Measurements from ENCODE around the gene CWH43.
"Not testable (repeated sequence)": the region's sequence is repeated elsewhere in the genome, so short reads cannot be mapped to it uniquely, and the experiment has no call there.

The CWH43 gene

DNA sequence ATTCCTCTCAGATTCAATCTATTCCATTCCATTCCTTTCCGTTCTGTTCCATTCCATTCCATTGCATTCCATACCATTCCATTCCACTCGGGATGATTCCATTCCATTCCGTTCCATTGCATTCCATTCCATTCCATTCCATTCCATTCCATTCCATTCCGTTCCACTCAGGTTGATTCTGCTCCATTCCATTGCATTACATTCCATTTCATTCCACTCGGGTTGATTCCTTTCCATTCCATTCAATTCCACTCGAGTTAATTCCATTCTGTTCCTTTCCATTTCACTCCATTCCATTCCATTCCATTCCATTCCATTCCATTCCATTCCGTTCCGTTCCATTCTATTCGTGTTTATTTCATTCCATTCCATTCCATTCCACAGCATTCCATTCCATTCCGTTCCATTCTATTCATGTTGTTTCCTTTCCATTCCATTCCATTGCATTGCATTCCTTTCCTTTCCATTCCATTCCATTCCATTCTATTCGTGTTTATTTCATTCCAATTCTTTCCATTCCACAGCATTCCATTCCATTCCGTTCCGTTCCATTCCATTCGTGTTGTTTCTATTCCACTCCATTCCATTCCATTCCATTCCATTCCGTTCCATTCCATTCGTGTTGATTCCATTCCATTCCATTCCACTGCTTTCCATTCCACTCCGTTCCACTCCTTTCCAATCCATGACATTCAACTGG lies 118.3 kb downstream of the CWH43 start:
- H3K9me3 ChIP-seq; H3K4me1 ChIP-seq; H3K36me3 ChIP-seq; H3K4me3 ChIP-seq (ENCODE audit: low read depth, low read length); H3K27me3 ChIP-seq; DNase-seq: not testable (repeated sequence)

DNA sequence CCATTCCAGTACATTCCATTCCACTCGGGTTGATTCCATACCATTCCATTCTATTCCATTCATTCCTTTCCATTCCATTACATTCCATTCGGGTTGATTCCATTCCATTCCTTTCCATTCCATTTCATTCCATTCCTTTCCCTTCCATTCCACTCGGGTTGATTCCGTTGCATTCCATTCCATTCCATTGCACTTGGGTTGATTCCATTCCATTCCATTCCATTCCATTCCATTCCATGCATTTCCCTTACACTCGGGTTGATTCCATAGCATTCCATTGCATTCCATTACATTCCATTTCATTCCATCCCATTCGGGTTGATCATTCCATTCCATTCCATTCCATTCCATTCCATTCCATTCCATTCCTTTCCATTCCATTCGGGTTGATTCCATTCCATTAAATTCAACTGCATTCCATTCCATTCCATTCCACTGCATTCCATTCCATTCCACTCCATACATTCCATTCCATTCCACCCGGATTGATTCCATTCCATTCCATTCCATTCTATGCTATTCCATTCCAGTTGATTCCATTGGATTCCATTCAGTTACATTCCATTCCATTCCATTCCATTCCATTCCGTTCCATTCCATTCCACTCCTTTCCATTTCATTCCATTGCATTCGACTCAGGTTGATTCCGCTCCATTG lies 119.3 kb downstream of the CWH43 start:
- not testable (repeated sequence) for DNase-seq; H3K4me3 ChIP-seq (ENCODE audit: low read depth, low read length); H3K36me3 ChIP-seq; H3K27me3 ChIP-seq; H3K9me3 ChIP-seq; H3K4me1 ChIP-seq

DNA sequence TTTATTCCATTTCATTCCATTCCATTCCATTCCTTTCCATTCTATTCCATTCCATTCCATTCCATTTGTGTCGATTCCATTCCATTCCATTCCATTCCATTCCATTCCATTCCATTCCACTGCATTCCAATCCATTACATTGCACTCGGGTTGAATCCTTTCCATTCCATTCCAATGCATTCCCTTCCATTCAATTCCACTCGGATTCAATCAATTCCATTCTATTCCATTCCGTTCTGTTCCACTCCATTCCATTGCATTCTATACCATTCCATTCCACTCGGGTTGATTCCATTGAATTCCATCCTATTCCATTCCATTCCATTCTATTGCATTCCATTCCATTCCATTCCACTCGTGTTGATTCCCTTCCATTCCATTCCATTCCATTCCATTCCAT lies 121.2 kb downstream of the CWH43 start:
- DNase-seq; H3K4me1 ChIP-seq; H3K36me3 ChIP-seq; H3K27me3 ChIP-seq; H3K9me3 ChIP-seq; H3K4me3 ChIP-seq (ENCODE audit: low read depth, low read length): not testable (repeated sequence)

DNA sequence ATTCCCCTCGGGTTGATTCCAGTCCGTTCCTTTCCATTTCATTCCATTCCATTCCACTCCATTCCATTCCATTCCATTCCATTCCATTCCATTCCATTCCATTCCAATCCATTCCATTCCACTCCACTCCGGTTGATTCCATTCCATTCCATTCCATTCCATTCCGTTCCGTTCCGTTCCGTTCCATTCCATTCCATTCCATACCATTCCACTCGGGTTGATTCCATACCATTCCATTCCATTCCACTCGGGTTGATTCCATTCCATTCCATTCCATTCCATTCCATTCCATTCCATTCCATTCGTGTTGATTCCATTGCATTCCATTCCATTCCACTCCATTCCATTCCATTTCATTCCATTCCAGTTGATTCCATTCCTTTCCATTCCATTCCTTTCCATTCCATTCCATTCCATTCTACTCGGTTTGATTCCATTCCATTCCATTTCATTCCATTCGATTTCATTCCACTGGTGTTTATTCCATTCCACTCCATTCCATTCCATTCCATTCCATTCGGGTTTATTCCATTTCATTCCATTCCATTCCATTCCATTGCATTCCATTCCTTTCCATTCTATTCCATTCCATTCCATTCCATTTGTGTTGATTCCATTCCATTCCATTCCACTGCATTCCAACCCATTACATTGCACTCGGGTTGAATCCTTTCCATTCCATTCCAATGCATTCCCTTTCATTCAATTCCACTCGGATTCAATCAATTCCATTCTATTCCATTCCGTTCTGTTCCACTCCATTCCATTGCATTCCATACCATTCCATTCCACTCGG lies 122.3 kb downstream of the CWH43 start:
- not testable (repeated sequence) for H3K36me3 ChIP-seq; H3K9me3 ChIP-seq; H3K27me3 ChIP-seq; DNase-seq; H3K4me3 ChIP-seq (ENCODE audit: low read depth, low read length); H3K4me1 ChIP-seq

DNA sequence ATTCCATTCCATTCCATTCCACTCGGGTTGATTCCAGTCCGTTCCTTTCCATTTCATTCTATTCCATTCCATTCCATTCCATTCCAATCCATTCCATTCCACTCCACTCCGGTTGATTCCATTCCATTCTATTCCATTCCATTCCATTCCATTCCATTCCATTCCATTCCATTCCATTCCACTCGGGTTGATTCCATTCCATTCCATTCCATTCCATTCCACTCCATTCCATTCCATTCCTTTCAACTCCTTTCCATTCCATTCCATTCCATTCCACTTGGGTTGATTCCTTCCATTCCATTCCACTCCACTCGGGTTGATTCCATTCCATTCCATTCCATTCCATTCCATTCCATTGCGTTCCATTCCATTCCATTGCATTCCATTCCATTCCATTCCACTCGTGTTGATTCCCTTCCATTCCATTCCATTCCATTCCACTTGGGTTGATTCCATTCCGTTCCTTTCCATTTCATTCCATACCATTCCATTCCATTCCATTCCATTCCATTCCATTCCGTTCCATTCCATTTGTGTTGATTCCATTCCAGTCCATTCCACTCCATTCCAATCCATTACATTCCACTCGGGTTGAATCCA lies 123.6 kb downstream of the CWH43 start:
- not testable (repeated sequence) for DNase-seq; H3K4me1 ChIP-seq; H3K4me3 ChIP-seq (ENCODE audit: low read depth, low read length); H3K27me3 ChIP-seq; H3K36me3 ChIP-seq; H3K9me3 ChIP-seq

DNA sequence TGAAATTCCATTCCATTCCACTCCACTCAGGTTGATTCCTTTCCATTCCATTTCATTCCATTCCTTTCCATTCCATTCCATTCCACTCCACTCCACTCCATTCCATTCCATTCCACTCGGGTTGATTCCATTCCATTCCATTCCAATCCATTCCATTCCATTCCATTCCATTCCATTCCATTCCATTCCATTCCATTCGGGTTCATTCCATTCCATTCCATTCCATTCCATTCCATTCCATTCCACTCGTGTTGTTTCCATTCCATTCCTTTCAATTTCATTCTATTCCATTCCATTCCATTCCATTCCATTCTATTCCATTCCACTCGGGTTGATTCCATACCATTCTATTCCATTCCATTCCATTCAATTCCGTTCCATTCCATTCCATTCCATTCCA lies 124.5 kb downstream of the CWH43 start:
- H3K9me3 ChIP-seq, DNase-seq: not testable (repeated sequence)

More for the DNA sequence above, 124.5 kb downstream of the CWH43 start:
- H3K4me1 ChIP-seq; H3K27me3 ChIP-seq; H3K4me3 ChIP-seq (ENCODE audit: low read depth, low read length); H3K36me3 ChIP-seq: not testable (repeated sequence)
